SH-SY5Y (cell line): ENCODE data around the gene WWOX.

ENCODE experiments used
- GATA2 ChIP-seq: IDR thresholded peaks from 2 replicates; pipeline ENCODE4 v1.6.1; 2011; ENCODE audit warnings: mild to moderate bottlenecking, low read depth, low read length
- GATA3 ChIP-seq: IDR thresholded peaks from 2 replicates; pipeline ENCODE4 v1.6.1; 2011; ENCODE audit warnings: low read depth, mild to moderate bottlenecking, low read length, moderate library complexity

DNA sequence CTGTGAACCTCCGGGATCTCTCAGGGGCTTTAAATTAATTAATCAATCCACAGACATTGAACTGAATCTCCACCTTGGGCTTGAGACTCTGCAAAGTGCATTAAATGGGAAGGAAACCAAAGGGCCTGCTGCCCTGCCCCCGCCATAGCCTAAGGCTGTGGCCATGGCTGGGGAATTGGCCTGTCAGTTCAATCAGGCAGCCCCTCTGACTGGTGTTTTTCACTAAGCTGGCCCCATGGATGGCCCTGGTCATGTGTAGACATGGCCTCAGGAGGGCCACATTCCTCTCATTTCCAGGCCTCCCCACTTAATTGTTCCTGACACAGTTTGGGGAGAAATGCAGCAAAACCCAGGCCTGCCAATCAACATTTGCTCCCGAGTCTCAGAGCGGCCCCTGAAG lies 499.8 kb downstream of the WWOX start:
- TF ChIP-seq GATA2 = no peak
- no peak for TF ChIP-seq GATA3
